ENCODE measurements around the gene ZNF366. TPM values are rescaled to one million over a fixed set of nuclear protein-coding genes. Genes with fewer than 3 reads are reported as not detected.

ZNF366 gene
- total RNA-seq, 4 donors from 2014 or later = 0.70 to 2.5 (median 1.3) TPM

GRCh38 chr5:72541501-72542225 is 34.5 kb upstream of the ZNF366 start:
- Histone ChIP-seq H3K9me3 (no peaks in the 10 kb centered on the region), H3K36me3 (no peaks in the 10 kb centered on the region), H3K27me3 (no peaks in the 10 kb centered on the region), H3K4me1 (no peaks in the 10 kb centered on the region), H3K27ac (no peak overlapping the region), H3K4me3 (no peak overlapping the region)
- no peak for DNase-seq
- no peak for TF ChIP-seq CTCF (IDR thresholded peaks at IDR 0.05)

- H3K36me3 ChIP-seq = no peaks in the 10 kb centered on the region
- H3K4me3 ChIP-seq = no peak overlapping the region
- TF ChIP-seq CTCF (IDR thresholded peaks at IDR 0.05) (no peak), POLR2A (IDR thresholded peaks at IDR 0.05) (no peak)
- no peaks in the 10 kb centered on the region for H3K27me3 ChIP-seq
- H3K9me3 ChIP-seq = no peaks in the 10 kb centered on the region
- no peaks in the 10 kb centered on the region for H3K4me1 ChIP-seq
- no peak overlapping the region for H3K27ac ChIP-seq
- DNase-seq = no peak
Measured at GRCh38 chr5:72540759-72541438, 33.7 kb upstream of the ZNF366 start.

GRCh38 chr5:72539726-72540125 is 32.5 kb upstream of the ZNF366 start:
- no peak for TF ChIP-seq CTCF (IDR thresholded peaks at IDR 0.05)
- TF ChIP-seq POLR2A (IDR thresholded peaks at IDR 0.05) = no peak
- H3K4me3 ChIP-seq = no peak overlapping the region
- no peak for DNase-seq
- H3K4me1 ChIP-seq = no peaks in the 10 kb centered on the region
- H3K27me3 ChIP-seq = no peaks in the 10 kb centered on the region
- H3K9me3 ChIP-seq = no peaks in the 10 kb centered on the region
- no peak overlapping the region for H3K27ac ChIP-seq
- no peaks in the 10 kb centered on the region for H3K36me3 ChIP-seq

GRCh38 chr5:72539038-72539437 is 31.8 kb upstream of the ZNF366 start:
- H3K27me3 ChIP-seq = no peaks in the 10 kb centered on the region
- H3K9me3 ChIP-seq = no peaks in the 10 kb centered on the region
- no peaks in the 10 kb centered on the region for H3K4me1 ChIP-seq
- TF ChIP-seq CTCF (IDR thresholded peaks at IDR 0.05) (no peak), POLR2A (IDR thresholded peaks at IDR 0.05) (no peak)
- H3K36me3 ChIP-seq = no peaks in the 10 kb centered on the region
- H3K27ac ChIP-seq = no peak overlapping the region
- no peak for DNase-seq
- no peak overlapping the region for H3K4me3 ChIP-seq

- Histone ChIP-seq H3K27ac (no peak overlapping the region), H3K9me3 (no peaks in the 10 kb centered on the region), H3K4me1 (no peaks in the 10 kb centered on the region), H3K36me3 (no peaks in the 10 kb centered on the region), H3K27me3 (no peaks in the 10 kb centered on the region), H3K4me3 (no peak overlapping the region)
- no peak for TF ChIP-seq CTCF (IDR thresholded peaks at IDR 0.05)
- no peak for TF ChIP-seq POLR2A (IDR thresholded peaks at IDR 0.05)
- DNase-seq = no peak
Measured at GRCh38 chr5:72537166-72537565, 30.0 kb upstream of the ZNF366 start.
